Retina (tissue), 1 donor: ENCODE measurements around the gene ISYNA1.

Source experiments
- DNase-seq: peaks from one replicate; pipeline ENCODE4 v3.0.0-alpha.2; 2016

ISYNA1 gene

GRCh38 chr19:18430417-18431144 is 7.4 kb downstream of the ISYNA1 start:
- no peak for DNase-seq

- DNase-seq = no peak
Observed at GRCh38 chr19:18429717-18430416, 8.1 kb downstream of the ISYNA1 start.

GRCh38 chr19:18428787-18429674 is 8.9 kb downstream of the ISYNA1 start:
- DNase-seq = peak; percentile 98

GRCh38 chr19:18428173-18428786 is 9.7 kb downstream of the ISYNA1 start:
- DNase-seq = no peak

GRCh38 chr19:18427743-18428113 is 10.2 kb downstream of the ISYNA1 start:
- DNase-seq = no peak

- DNase-seq = no peak
Observed at GRCh38 chr19:18427080-18427742, 10.7 kb downstream of the ISYNA1 start.

GRCh38 chr19:18426416-18426767 is 11.5 kb downstream of the ISYNA1 start:
- no peak for DNase-seq

- DNase-seq = no peak
Observed at GRCh38 chr19:18425515-18426415, 12.2 kb downstream of the ISYNA1 start.

GRCh38 chr19:18424890-18425514 is 12.9 kb downstream of the ISYNA1 start:
- no peak for DNase-seq

GRCh38 chr19:18424122-18424889 is 13.6 kb downstream of the ISYNA1 start:
- DNase-seq = no peak

- DNase-seq = no peak
Observed at GRCh38 chr19:18423258-18424020, 14.5 kb downstream of the ISYNA1 start.

GRCh38 chr19:18422530-18423191 is 15.3 kb downstream of the ISYNA1 start:
- peak; percentile 32 for DNase-seq

GRCh38 chr19:18421371-18421959 is 16.5 kb downstream of the ISYNA1 start:
- peak; percentile 9 for DNase-seq

- DNase-seq = peak; percentile 17
Observed at GRCh38 chr19:18420930-18421329, 17.0 kb downstream of the ISYNA1 start.

GRCh38 chr19:18419699-18420460 is 18.1 kb downstream of the ISYNA1 start:
- DNase-seq = peak; percentile 72

GRCh38 chr19:18419195-18419698 is 18.7 kb downstream of the ISYNA1 start, which contains the start of gene SSBP4:
TSS of gene SSBP4 (plus strand) at chr19:18419398. CDS start at chr19:18419649, 251 bp downstream.
- DNase-seq = no peak
